ENCODE measurements around the gene CIB1. TPM values are rescaled to one million over a fixed set of nuclear protein-coding genes. Genes with fewer than 3 reads are reported as not detected.

Gene CIB1
- total and polyA plus RNA-seq, 2 experiments from 2014 or later: 53.3 to 163 TPM

DNA sequence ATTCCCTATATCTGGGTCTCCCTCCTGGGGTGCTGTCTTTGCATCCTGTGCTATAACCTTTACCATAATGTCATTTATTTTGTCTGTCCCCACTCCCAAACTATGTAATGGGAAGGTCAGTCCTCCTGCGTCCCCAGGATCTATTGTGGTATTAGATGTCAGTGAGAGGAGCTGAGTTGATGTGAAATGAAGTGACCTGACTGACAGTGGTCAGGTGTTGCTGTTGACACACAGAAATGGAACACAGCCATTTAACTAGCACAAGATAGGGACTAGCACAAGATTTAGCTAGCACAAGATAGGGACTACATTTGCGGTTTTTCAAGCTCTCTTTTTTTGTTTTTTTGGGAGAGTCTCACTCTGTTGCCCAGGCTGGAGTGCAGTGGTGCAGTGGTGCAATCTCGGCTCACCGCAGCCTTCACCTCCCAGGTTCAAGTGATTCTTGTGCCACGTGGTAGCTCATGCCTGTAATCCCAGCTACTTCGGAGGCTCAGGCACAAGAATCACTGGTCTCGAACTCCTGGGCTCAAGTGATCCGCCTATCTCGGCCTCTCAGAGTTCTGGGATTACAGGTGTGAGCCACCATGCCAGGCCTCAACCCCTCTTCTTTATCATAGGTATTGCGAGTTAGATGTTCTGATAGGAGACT lies 36.9 kb upstream of the CIB1 start:
- H3K27ac ChIP-seq: no peak overlapping the region
- WGBS (ENCODE audit: low lambda C conversion rate, missing lambda C conversion rate): 91% methylated on average over 10 of the region's 10 CpGs
- DNase-seq (ENCODE audit: low spot score): no peak
- no peaks in the 10 kb centered on the region for H3K9me3 ChIP-seq (ENCODE audit: low read depth)
- H3K27me3 ChIP-seq: no peaks in the 10 kb centered on the region
- TF ChIP-seq, protein P1, sequence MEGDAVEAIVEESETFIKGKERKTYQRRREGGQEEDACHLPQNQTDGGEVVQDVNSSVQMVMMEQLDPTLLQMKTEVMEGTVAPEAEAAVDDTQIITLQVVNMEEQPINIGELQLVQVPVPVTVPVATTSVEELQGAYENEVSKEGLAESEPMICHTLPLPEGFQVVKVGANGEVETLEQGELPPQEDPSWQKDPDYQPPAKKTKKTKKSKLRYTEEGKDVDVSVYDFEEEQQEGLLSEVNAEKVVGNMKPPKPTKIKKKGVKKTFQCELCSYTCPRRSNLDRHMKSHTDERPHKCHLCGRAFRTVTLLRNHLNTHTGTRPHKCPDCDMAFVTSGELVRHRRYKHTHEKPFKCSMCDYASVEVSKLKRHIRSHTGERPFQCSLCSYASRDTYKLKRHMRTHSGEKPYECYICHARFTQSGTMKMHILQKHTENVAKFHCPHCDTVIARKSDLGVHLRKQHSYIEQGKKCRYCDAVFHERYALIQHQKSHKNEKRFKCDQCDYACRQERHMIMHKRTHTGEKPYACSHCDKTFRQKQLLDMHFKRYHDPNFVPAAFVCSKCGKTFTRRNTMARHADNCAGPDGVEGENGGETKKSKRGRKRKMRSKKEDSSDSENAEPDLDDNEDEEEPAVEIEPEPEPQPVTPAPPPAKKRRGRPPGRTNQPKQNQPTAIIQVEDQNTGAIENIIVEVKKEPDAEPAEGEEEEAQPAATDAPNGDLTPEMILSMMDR (IDR thresholded peaks at IDR 0.05; ENCODE audit: poor library complexity): no peak
- TF ChIP-seq EZH2 (IDR thresholded peaks at IDR 0.05; ENCODE audit: borderline replicate concordance): no peak
- TF ChIP-seq EZH2phosphoT487 (IDR thresholded peaks at IDR 0.05; ENCODE audit: low read depth, severe bottlenecking, unreplicated experiment): no peak
- no peak overlapping the region for H3K4me2 ChIP-seq
- H3K79me2 ChIP-seq: peaks cover 34% of the 10 kb centered on the region
- peaks cover 11% of the 10 kb centered on the region for H4K20me1 ChIP-seq (ENCODE audit: insufficient read depth, poor library complexity, severe bottlenecking)
- H3K4me1 ChIP-seq (ENCODE audit: insufficient read depth): no peaks in the 10 kb centered on the region
- no peaks in the 10 kb centered on the region for H3K9me2 ChIP-seq (replicated peaks; ENCODE audit: insufficient read depth)
- no peak overlapping the region for H2AFZ ChIP-seq
- H3K4me3 ChIP-seq: no peak overlapping the region
- no peaks in the 10 kb centered on the region for H3K36me3 ChIP-seq (replicated peaks; ENCODE audit: insufficient read depth, low read depth)

- WGBS (ENCODE audit: low lambda C conversion rate, missing lambda C conversion rate): 38% methylated on average over 1 of the region's 1 CpG
- H3K79me2 ChIP-seq: peaks cover 34% of the 10 kb centered on the region
These were observed 34.7 kb upstream of the CIB1 start for GRCh38 chr15:90268415-90268814.

DNA sequence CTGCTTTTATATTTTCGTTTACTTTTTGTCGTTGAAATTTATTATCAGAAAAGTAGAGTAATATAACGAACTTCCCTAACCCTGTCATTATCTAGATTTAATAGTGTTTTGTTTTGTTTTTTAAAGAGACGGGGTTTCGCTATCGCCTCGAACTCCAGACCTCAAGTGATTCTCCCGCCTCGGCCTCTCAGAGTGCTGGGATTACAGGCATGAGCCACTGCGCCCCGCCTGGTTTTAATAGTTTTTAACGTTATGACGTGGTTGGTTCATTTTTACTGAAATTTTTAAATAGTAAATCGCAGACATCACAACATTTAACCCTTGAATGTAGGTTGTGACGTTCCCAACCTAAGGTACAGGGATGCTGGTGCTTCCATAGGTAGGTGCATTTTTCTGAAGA lies 32.7 kb upstream of the CIB1 start:
- no peak for DNase-seq (ENCODE audit: low spot score)
- Histone ChIP-seq H3K27me3 (no peaks in the 10 kb centered on the region), H3K9me3 (ENCODE audit: low read depth) (no peaks in the 10 kb centered on the region), H3K79me2 (peaks cover 34% of the 10 kb centered on the region), H3K4me1 (ENCODE audit: insufficient read depth) (no peaks in the 10 kb centered on the region), H4K20me1 (ENCODE audit: insufficient read depth, poor library complexity, severe bottlenecking) (peaks cover 11% of the 10 kb centered on the region), H3K4me2 (peak overlapping the region; percentile 78), H2AFZ (no peak overlapping the region), H3K9me2 (replicated peaks; ENCODE audit: insufficient read depth) (no peaks in the 10 kb centered on the region), H3K4me3 (no peak overlapping the region), H3K36me3 (replicated peaks; ENCODE audit: insufficient read depth, low read depth) (no peaks in the 10 kb centered on the region), H3K27ac (peak overlapping the region; percentile 96)
- WGBS (ENCODE audit: low lambda C conversion rate, missing lambda C conversion rate): 52% methylated on average over 15 of the region's 15 CpGs
- no peak for TF ChIP-seq EZH2phosphoT487 (IDR thresholded peaks at IDR 0.05; ENCODE audit: low read depth, severe bottlenecking, unreplicated experiment)
- no peak for TF ChIP-seq EZH2 (IDR thresholded peaks at IDR 0.05; ENCODE audit: borderline replicate concordance)
- TF ChIP-seq, protein P1 (IDR thresholded peaks at IDR 0.05; ENCODE audit: poor library complexity): no peak

More at GRCh38 chr15:90268415-90268814, 34.7 kb upstream of the CIB1 start:
- H2AFZ ChIP-seq: no peak overlapping the region
- no peaks in the 10 kb centered on the region for H3K9me3 ChIP-seq (ENCODE audit: low read depth)
- peak overlapping the region; percentile 11 for H3K27ac ChIP-seq
- H3K4me3 ChIP-seq: no peak overlapping the region
- no peaks in the 10 kb centered on the region for H3K4me1 ChIP-seq (ENCODE audit: insufficient read depth)
- peak overlapping the region; percentile 78 for H3K4me2 ChIP-seq
- H3K36me3 ChIP-seq (replicated peaks; ENCODE audit: insufficient read depth, low read depth): no peaks in the 10 kb centered on the region
- no peaks in the 10 kb centered on the region for H3K27me3 ChIP-seq
- H4K20me1 ChIP-seq (ENCODE audit: insufficient read depth, poor library complexity, severe bottlenecking): peaks cover 11% of the 10 kb centered on the region
- no peaks in the 10 kb centered on the region for H3K9me2 ChIP-seq (replicated peaks; ENCODE audit: insufficient read depth)
- DNase-seq (ENCODE audit: low spot score): no peak
- TF ChIP-seq, protein P1 (IDR thresholded peaks at IDR 0.05; ENCODE audit: poor library complexity): no peak
- TF ChIP-seq EZH2 (IDR thresholded peaks at IDR 0.05; ENCODE audit: borderline replicate concordance): no peak
